Mucosa of gallbladder (tissue), 1 donor: ENCODE measurements around the gene MRTFA. TPM values are rescaled to one million over a fixed set of nuclear protein-coding genes. Genes with fewer than 3 reads are reported as not detected.
"Not testable (repeated sequence)": the region's sequence is repeated elsewhere in the genome, so short reads cannot be mapped to it uniquely, and the experiment has no call there.

Source experiments
- DNase-seq: peaks from one replicate; pipeline ENCODE4 v3.0.0-alpha.2; 2020; ENCODE audit warnings: low spot score
- total RNA-seq: library from RNA; stranded (reverse); gene quantifications from one replicate; pipeline ENCODE4 v1.2.1, GENCODE V29; 2021
- donor health status: DM: no; HTN: no; CAD: no.

MRTFA gene
- total RNA-seq, 1 donor from 2014 or later: 44.1 TPM

DNA sequence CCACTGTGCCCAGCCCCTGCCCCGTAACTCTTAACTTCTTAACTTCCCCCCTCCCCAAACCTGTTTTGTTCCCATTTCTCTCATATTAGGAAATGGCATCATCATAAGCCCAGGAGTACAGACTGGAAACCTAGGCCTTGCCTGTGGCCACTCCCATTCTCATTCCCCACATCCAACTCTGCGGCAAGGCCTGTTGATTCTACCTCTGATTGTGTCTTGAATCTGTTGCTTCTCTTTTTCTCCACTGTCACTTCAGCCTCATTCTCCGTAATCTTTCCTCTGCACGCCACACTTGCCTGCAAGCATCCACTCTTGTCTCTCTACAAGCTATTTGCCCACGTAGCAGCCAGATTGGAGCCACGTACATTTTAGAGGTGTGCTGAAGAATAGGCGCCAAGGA is 240.9 kb downstream of the MRTFA start:
- no peak for DNase-seq

DNA sequence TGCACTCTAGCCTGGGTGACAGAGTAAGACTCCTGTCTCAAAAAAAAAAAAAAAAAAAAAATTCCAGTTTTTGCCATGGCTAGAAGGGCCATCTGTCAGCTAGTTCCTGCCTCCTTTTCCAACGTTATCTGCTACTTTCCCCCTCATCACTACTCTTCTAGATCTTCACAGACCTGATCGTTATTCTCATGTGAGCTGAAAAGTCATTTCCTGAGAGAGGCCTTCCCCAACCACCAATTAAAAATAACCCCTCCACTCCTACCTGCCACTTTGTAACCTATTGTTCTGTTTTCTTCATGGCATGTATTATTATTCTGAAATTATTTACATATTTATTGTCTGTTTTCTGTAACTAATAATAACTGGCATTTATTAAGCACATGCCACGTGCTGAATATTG is 241.9 kb downstream of the MRTFA start:
- no peak for DNase-seq

DNA sequence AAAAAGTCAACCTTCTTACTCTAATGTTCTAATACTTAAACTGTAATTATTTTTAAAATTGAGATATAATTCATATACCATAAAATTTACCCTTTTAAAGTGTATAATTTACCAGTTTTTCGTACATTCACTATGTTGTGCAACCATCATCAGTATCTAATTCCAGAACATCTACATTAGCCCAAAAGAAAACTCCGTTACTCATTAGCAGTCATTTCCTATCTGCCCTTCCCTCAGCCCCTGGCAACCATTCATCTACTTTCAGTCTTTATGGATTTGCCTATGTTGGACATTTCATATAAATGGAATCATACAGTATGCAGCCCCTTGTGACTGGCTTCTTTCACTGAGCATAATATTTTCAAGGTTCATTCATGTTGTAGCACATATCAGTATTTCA is 243.9 kb downstream of the MRTFA start:
- no peak for DNase-seq

DNA sequence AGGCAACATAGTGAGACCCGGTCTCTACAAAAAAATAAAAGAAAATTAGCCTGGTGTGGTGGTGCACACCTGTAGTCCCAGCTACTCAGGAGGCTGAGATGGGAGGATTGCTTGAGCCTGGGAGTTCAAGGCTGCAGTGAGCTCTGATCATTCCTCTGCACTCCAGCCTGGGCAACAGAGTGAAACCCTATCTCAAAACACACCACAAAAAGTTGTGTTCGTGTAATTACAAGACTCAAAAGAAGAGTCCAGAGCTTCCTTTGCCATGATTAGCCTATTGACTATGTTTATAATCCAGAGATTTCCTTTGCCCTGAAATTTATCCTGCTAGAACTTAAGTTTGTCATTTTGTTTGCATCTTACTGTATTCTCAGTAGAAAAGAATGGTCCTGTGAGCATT is 245.1 kb downstream of the MRTFA start:
- DNase-seq: no peak

DNA sequence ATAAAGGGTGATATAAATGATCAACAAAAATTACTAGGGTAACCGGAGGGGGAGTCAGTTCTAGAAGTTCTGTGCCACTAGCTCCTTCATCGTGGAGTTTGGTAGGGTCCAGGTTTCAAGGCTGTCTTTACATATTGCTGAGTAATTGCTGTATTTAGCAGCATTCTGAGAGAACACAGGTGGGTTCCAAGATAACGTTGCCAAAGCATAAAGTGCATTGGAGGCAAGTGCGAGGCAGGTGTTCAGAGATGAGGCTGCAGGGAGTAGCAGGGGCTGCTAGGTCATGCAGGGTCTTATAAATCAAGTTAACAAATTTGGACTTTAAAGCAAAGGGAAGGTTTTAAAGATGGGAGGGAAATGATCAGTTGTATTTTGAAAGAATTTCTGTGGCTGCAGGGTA is 248.3 kb downstream of the MRTFA start:
- no peak for DNase-seq

DNA sequence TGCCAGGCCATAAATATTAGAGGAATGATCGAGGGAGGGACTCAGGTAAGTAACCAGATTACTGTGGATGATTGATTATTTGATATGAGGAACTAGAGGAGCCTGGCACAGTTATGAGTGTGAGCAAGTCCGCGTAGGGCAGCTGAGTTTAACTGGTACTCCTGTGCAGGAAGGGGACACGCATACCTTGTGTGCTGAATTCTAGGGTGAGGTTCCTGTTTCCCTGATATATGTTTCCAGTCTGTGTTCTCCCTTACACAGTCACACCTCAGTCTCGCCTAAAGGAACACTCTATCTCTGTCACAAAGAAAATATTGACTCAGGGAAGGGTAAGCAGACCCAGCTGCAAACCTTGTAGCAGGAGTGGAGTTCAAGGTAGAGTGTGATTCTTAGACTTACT is 248.8 kb downstream of the MRTFA start:
- DNase-seq: peak; percentile 80

DNA sequence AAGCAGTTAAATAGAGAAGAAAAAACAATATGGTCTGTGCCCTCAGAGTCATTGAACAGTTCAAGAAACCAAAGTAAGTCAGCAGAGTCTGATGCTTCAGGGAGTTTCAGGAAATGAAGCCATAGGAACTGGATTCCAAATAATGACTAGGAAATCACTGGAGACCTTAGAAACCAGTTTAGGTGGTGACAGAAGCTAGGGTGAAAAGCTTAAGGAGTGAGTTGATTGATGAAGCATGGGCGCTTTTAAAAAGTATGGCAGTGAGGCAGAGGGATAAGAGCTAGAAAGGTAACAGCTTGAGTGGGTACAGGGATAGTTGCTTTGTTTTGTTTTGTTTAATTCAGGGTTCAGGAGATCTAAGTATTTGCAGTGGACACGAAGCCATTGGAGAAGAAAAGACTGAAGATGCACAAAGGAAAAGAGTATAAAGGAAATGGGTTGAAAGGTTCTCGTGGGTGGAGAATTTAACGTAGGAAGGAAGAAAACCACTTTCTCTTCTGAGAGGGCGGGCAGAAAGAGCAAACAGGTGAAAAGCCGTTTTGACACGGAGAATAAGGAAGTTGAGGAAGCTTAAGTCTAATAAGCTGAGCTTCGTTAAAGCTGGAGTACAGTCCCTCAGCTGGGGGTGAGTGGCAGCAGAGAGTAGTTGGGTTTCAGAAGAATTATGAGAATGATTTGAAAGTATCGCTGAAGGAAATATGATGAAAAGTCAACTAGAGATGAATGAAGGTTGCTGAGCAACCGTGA is 251.3 kb downstream of the MRTFA start:
- DNase-seq: no peak

DNA sequence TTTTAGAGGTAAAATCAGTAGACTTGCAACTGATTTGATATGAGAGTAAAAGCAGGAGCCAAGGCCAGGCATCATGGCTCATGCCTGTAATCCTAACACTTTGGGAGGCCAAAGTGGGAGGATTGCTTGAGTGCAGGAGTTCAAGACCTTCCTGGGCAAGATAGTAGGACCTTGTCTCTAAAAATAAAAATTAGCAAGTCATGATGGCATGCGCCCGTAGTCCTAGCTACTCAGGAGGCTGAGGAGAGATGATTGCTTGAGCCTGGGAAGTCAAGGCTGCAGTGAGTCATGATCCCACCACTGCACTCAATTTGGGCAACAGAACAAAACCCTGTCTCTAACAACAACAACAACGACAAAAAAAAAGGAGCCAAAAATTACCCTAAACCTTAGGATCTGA is 252.6 kb downstream of the MRTFA start:
- DNase-seq: no peak

DNA sequence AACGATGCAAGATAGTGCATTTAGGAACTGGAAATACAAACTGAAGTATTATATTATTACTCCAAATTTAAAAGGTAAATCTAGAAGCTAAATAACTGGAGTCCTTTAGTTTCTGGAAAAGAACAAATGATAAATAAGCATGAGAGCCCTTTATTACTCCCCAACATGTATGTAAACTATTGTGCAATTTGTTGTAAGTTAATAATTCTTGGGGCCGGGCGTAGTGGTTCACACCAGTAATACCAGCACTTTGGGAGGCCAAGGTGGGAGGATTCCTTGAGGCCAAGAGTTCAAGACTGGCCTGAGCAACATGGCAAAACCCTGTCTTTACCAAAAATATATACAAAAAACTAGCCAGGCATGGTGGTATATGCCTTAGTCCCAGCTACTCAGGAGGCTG is 255.1 kb downstream of the MRTFA start:
- DNase-seq: no peak

DNA sequence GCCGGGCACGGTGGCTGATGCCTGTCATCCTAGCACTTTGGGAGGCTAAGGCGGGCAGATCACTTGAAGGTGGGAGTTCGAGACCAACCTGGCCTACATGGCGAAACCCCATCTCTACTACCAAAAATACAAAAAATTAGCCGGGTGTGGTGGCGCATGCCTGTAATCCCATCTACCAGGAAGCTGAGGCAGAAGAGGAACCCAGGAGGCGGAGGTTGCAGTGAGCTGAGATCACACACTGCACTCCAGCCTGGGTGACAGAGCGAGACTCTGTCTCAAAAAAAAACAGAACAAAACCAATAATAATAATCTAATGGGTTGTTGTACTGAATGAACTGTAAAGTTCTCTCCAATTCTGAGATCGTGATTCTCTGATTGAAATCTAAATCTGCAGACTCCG is 258.1 kb downstream of the MRTFA start:
- not testable (repeated sequence) for DNase-seq

DNA sequence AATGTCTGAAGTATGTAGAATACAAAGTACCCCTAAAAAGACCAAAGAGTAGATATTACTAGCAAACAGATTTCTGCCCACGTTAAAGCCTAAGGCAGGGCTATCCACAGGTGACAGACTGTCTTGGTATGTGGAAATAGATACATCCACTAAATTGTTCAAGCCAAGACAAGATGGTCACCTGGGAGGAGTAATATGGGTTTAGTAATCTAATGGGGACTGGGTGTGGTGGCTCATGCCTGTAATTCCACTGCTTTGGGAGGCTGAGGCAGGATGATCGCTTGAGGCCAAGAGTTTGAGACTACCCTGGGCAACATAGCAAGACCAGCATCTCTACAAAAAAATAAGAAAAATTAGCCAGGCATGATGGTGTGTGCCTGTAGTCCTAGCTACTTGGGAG is 258.6 kb downstream of the MRTFA start:
- no peak for DNase-seq

DNA sequence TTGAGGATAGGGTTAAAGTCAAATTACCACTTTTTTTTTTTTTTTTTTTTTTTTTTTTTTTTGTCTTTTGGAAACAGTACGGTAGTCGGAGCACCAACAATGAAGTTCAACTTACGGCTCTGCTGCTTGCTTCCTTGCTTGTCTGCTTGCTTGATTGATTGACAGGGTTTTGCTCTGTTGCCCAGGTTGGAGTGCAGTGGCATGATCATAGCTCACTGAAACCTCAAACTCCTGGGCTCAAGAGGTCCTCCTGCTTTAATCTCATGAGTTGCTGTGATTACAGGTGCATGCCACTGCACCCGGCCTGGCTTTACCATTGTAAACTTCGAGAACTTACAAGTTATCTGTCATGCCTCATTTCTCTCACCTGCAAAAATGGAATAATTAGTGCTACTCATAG is 260.4 kb downstream of the MRTFA start:
- no peak for DNase-seq

DNA sequence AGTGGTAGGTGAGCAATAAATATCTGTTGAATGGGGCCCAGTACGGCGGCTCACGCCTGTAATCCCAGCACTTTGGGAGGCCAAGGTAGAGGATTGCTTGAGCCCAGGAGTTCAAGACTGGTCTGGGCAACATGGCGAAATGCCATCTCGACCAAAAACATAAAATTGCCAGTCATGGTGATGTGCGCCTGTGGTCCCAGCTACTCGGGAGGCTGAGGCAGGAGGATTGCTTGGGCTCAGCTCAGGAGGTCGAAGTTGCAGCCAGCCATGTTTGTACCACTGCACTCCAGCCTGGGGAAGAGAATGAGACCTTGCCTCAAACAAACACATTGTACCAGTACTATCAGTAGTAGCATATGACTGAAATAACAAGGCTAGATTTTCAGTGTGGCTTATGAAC is 262.0 kb downstream of the MRTFA start:
- DNase-seq: no peak

DNA sequence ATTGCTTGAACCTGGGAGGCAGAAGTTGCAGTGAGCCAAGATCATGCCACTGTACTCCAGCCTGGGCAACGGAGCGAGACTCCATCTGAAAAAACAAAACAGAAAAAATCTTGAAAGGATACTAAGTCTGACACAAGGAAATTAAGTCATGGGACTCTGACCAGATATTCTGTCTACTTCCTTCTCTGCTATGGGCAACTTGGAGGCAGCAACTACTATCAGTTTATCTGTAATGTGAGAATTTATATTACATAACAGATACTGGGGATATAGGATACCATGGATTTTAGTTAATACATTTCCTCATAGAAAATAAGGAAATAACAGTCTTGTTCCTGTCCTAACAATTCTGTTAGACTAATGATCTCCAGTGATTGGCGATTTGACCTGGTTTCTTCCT is 267.7 kb downstream of the MRTFA start:
- no peak for DNase-seq

DNA sequence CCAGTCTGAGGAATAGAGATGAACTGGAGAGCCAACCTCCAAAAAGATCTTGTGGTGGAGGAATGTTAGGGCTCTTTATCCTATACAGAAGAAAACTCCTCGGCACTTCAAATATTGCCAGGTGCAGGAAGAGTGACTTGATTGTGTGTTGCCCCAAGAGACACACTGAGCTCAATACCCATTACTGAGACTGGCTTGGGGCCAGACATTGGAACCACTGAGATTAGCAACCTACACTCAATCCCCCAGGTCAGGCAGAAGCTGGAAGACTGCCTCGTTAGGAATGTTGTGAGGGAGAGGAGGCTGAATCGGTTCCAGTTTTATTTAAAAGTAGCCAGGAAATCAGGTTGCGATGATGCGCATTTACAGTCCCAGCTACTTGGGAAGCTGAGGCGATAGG is 268.5 kb downstream of the MRTFA start:
- DNase-seq: peak; percentile 42

DNA sequence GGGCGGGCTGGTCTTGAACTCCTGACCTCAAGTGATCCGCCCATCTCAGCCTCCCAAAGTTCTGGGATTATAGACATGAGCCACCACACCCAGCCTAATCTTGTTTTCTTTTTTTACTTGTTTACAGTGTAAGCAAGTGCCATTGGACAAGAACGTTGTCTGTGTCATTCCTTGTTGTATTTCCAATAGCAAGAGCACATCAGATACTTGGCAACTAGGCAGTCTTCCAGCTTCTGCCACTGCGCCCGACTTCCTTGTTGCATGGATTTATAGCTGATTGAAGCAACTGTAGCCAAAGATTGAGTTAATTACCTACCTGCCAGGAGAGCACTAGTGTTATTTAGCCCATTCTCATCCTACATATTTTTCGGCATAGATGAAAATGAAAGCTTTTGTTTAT is 269.2 kb downstream of the MRTFA start:
- peak; percentile 80 for DNase-seq

DNA sequence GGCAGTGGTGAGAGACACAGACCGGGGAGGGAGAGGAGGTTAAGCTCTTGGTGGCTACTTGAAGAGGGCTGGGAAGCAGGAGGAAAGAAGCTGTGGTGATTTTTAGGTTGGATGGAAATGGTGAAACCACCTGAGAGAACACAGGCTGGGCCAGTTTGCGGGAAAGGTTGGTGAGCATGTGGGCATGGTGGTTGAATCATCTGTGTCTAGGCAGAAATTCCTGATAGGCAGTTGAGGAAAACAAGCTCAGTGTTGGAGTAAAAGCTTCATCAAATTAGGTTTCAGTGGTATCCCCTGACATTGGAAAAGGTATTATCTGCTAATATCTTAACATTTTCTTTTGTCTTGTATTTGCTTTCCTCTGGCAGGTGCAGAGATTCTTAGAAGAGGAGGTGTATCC is 270.5 kb downstream of the MRTFA start:
- DNase-seq: no peak

DNA sequence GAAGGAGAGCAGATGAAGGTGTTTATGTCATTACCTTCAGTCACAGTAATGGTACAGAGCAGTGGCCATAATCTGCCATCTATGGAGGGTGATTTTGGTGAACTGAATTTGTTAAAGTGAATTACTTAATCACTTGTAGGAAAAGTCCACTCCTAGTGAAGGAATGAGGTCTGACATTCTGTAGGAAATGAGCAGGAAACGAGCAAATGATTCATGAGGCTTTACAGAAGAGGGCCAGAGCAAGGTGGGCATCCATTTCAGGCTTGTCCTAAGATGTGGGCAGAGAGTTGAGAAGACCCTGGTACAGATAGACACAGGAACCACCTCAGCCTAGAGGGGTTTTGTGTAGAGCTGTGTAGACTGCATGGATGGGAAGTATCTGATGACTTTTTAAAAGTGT is 272.1 kb downstream of the MRTFA start:
- no peak for DNase-seq

DNA sequence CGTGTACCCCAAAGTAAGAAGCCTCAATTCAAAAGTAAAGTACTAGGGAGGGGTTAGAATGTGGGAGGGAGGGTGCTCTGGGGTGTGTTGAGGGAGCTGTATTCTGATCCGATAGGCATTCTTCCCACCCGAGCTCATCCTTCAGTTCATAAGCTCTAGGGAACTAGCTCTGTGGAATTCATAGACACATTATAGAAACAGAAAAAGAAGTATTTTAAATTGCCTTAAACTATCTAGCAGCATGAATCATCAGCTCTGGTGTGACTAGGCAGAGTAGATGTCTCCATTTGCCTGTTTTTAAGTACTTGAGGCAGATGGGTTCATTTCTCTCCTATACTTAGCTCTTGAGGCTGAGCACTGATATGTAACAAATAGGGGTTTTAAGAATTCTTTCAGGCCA is 273.5 kb downstream of the MRTFA start:
- no peak for DNase-seq

DNA sequence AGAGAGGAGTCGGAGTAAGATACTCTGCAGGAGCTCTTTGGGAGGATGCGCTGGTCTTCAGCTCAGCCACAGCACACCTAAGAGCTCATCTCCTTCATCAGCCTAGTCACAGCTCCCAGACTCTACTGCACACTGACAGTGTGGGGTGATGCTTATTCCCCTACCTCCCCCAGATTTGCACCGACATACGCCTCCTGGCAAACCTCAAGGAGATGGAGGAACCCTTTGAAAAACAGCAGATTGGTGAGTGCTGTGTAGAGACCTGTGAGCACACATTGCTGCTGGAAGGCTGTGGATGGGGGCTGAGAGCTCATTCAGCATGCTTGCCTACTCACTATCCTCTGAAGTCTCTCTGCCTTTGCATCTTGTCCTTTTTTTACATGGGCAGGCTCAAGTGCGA is 275.4 kb downstream of the MRTFA start:
- DNase-seq: no peak
